Fibroblast of lung (primary cell): ENCODE results near the gene MTRFR.

Source experiments
- EZH2 ChIP-seq: IDR thresholded peaks from 2 replicates; pipeline ENCODE4 v1.5.1; 2012; ENCODE audit warnings: low read length, control low read depth, mild to moderate bottlenecking; ENCODE audit errors: missing control alignments
- TF ChIP-seq, protein P1 (sequence below), 2 donors: IDR thresholded peaks in 1 of 2; conservative IDR thresholded peaks in 1 of 2; 1 replicate in 1 of 2; 2 replicates in 1 of 2; pipeline ENCODE4 v1.5.1; 2011 to 2012; ENCODE audit warnings: low read length in 2 of 2, control low read depth in 1 of 2, inconsistent platforms in 1 of 2, low read depth in 1 of 2, mild to moderate bottlenecking in 1 of 2

DNA sequence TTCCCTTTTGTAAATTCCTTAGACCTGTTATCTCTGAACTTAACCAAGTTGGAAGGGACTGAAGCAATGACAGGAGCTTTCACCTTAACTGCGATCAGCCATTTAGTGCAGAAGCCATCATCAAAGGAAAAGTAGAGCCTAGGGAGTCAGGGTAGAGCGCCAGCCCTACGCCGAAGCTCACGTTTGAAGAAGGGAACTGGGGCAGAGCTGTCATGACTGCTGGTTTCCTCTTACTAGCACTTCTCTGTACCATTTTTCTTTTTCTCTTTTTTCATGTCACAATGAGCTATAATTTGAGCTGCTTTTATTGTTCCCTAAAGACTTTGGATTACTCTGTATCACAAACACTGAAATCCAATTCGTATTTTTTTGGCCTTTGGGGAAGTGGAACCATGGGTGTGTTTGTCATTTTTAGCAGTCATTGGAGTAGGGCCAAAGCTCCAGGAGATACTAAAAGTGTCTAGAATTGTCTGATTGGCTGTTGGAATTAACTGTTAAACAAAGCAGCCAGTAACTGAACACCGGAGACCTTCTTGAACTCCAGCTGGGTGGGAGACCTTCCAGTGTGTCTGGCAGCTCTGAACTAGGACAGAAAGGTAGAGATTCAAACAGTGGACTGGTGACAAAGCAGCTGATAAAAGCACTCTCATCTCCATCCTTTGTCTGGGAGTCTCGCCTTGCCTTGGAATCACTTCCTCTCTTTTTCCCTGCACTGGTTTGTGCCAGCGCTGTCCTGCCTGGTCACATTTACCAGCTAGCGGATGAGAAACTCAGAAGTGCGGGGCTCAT is 9.1 kb downstream of the MTRFR start:
- TF ChIP-seq, protein P1, sequence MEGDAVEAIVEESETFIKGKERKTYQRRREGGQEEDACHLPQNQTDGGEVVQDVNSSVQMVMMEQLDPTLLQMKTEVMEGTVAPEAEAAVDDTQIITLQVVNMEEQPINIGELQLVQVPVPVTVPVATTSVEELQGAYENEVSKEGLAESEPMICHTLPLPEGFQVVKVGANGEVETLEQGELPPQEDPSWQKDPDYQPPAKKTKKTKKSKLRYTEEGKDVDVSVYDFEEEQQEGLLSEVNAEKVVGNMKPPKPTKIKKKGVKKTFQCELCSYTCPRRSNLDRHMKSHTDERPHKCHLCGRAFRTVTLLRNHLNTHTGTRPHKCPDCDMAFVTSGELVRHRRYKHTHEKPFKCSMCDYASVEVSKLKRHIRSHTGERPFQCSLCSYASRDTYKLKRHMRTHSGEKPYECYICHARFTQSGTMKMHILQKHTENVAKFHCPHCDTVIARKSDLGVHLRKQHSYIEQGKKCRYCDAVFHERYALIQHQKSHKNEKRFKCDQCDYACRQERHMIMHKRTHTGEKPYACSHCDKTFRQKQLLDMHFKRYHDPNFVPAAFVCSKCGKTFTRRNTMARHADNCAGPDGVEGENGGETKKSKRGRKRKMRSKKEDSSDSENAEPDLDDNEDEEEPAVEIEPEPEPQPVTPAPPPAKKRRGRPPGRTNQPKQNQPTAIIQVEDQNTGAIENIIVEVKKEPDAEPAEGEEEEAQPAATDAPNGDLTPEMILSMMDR (conservative IDR thresholded peaks at IDR 0.05 in 1 of 2, IDR thresholded peaks at IDR 0.05 in 1 of 2; ENCODE audit: low read depth in 1 of 2, low read length in 2 of 2), result no peak
- TF ChIP-seq EZH2, result no peak
